Activated CD4-positive, alpha-beta T cell treated with anti-CD3 and anti-CD28 coated beads, Interleukin-2, amount 10 ng/mL, durations not matched to agents 24 days and 14 days (primary cell): ENCODE data around the gene MVP. TPM values are rescaled to one million over a fixed set of nuclear protein-coding genes. Genes with fewer than 3 reads are reported as not detected.
"Not testable (repeated sequence)": the region's sequence is repeated elsewhere in the genome, so short reads cannot be mapped to it uniquely, and the experiment has no call there.

Experiments used
- DNase-seq: peaks from one replicate; pipeline ENCODE4 v3.0.0; 2022
- H3K27ac Mint-ChIP-seq: one replicate; pipeline ENCODE4 v1.8.0; 2022; ENCODE audit warnings: mild to moderate bottlenecking, mixed read lengths
- H3K27me3 Mint-ChIP-seq: one replicate; pipeline ENCODE4 v1.8.0; 2022; ENCODE audit warnings: mixed read lengths
- H3K36me3 Mint-ChIP-seq: one replicate; pipeline ENCODE4 v1.8.0; 2022; ENCODE audit warnings: low read depth, mild to moderate bottlenecking, mixed read lengths
- H3K4me1 Mint-ChIP-seq: one replicate; pipeline ENCODE4 v1.8.0; 2021; ENCODE audit warnings: mixed read lengths
- H3K4me3 Mint-ChIP-seq: one replicate; pipeline ENCODE4 v1.8.0; 2022; ENCODE audit warnings: mild to moderate bottlenecking, moderate library complexity, mixed read lengths
- H3K9me3 Mint-ChIP-seq: one replicate; pipeline ENCODE4 v1.8.0; 2021; ENCODE audit warnings: mixed read lengths
- intact Hi-C: fragments of 100-400 bp; cut with micrococcal nuclease; formaldehyde crosslinking; loops from one replicate; pipeline ENCODE4 v1.15.1; 2023
- total RNA-seq: library from RNA; stranded (reverse); gene quantifications from 2 replicates; pipeline ENCODE4 v1.2.3, GENCODE V29; 2022

Gene MVP
- total RNA-seq, 1 donor from 2014 or later = 122 TPM

DNA sequence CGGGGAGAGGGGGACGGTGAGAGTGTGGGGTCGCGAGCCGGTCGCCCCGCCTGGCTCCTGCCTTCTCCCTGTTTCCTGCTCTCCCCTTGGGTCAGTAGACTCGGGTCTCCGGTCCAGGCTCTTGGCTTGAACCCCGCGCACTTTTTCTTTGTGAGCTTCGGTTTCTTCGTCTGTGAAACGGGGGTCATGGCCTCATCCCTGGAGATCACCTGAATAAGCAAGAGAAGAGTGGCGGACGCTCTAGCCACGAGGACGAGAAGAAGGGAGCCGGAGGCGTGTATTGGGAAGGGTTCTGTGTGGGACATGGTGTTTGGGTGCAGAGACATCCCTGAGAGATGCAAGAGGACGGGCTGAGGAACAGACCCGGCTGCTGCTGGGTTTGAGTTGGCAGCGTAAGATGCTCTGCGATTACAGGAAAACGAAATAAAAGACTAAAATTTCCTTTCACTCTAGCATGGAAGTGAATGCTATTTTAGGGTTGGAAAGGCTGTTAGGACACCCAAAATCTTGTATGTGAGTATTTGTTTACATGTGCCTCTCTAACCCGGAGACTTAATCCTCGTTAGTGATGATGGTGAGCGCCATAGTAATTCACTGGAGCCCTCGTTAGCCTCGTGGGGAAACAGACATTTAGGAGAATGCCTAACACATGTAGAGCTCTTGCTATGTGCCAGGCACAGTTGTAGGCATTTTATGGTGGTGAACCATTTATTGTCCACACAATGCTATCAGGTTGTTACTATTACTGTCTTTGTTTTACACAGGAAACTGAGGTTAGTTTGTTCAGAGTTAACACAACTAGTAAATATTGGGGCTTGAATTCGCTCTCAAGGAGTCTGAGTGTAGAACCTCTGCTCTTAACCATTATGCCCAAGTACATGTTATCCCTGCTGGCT, 29.1 kb upstream of the MVP start:
- no peaks in the 10 kb centered on the region for H3K27me3 Mint-ChIP-seq
- intact Hi-C loops = loop anchor here (1.0 to 2.0 kb wide), 5 partner anchors 14 to 90 kb away; partner anchors contain the start of genes MVP and PAGR1
- peak overlapping the region; percentile 99 for H3K4me3 Mint-ChIP-seq
- DNase-seq = peak; percentile 74
- H3K27ac Mint-ChIP-seq = peak overlapping the region; percentile 95
- peaks cover 28% of the 10 kb centered on the region for H3K36me3 Mint-ChIP-seq
- peaks cover 37% of the 10 kb centered on the region for H3K4me1 Mint-ChIP-seq
- no peaks in the 10 kb centered on the region for H3K9me3 Mint-ChIP-seq

DNA sequence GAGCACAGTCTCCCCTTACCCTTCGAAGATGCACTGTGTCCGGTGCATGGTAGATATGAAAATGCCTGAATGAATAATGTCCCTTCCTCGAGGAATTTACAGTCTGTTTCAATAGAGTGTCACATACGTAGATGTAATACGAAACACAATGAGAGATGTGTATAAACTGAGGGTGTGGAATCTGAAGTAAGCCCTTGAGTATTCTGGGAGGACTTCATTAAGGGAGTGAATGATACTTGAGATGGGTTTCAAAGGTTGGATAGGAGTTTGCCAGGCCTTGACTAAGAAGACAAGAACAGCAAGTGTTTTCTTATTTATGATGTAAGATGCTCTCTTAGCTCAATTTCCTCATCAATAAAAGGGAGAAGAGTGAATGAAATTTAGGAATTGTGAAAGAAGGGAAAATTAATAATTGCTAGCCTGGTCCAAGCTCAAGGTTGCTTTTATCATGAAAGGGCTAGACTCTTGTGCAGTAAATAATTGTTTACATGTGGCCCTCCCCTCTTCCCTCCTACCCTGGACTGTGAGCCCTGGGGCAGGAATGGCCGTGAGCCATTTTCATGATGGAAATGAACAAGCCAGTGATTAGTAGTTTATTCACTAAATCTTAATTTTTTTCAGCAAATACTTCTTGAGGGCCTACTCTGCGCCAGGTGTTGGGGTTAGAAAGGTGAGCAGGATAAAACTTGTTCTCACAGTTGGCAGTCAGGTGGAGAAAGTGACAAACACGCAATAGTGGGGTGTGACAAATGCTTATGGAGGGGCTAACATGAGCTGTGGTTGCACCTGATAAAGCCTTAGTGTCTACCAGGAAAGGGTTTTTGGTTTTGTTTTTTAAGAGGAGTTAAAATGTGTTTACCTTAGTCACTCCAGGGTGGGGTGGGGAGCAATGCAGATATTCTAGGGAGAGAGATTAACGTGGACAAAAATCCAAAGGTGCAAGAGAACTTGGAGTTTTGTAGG, 28.1 kb upstream of the MVP start:
- no peak for DNase-seq
- Mint-ChIP-seq H3K36me3 (peaks cover 33% of the 10 kb centered on the region), H3K9me3 (no peaks in the 10 kb centered on the region), H3K4me1 (peaks cover 37% of the 10 kb centered on the region), H3K27me3 (no peaks in the 10 kb centered on the region), H3K27ac (peak overlapping the region; percentile 95), H3K4me3 (peak overlapping the region; percentile 99)
- intact Hi-C loops = loop anchor here (2.0 kb wide), 2 partner anchors 53 to 91 kb away; no protein-coding TSS in a partner anchor

GRCh38 chr16:29793153-29793552, 27.1 kb upstream of the MVP start:
- Mint-ChIP-seq H3K36me3 (peaks cover 42% of the 10 kb centered on the region), H3K4me3 (peak overlapping the region; percentile 99), H3K4me1 (peaks cover 37% of the 10 kb centered on the region), H3K27ac (peak overlapping the region; percentile 63)
- DNase-seq, H3K27me3 Mint-ChIP-seq, H3K9me3 Mint-ChIP-seq, intact Hi-C loops: not testable (repeated sequence)

- Mint-ChIP-seq H3K27me3 (no peaks in the 10 kb centered on the region), H3K4me3 (no peak overlapping the region), H3K36me3 (peaks cover 50% of the 10 kb centered on the region), H3K4me1 (peaks cover 34% of the 10 kb centered on the region), H3K9me3 (no peaks in the 10 kb centered on the region), H3K27ac (no peak overlapping the region)
- no peak for DNase-seq
- intact Hi-C loops = no loop called here
These were observed 26.0 kb upstream of the MVP start for GRCh38 chr16:29794231-29794710.

DNA sequence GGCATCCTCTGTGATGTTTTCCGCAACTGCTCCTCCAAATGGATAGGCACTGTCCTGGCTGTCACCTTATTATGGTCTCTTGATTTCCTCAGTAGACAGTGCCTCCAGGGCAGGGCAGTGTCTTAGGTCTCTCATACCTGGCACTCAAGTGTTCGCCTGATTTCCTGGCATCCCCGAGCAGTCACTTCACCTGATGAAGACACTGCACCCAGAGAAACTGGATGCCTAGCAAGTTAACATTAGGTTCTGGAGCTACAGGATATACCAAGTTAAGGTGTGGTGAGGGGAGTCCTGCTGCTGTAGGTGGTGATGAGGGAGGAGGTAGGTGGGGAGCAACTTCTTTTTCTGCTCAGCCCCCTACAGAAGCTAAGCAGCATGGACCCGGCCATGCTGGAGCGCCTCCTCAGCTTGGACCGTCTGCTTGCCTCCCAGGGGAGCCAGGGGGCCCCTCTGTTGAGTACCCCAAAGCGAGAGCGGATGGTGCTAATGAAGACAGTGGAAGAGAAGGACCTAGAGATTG, 17.8 kb upstream of the MVP start:
- Mint-ChIP-seq H3K27me3 (no peaks in the 10 kb centered on the region), H3K4me3 (no peak overlapping the region), H3K9me3 (no peaks in the 10 kb centered on the region), H3K4me1 (peaks cover 18% of the 10 kb centered on the region), H3K36me3 (peaks cover 58% of the 10 kb centered on the region), H3K27ac (no peak overlapping the region)
- intact Hi-C loops = loop anchor here (10.0 kb wide), 1 partner anchor 122 kb away; the partner anchor contains the start of gene KCTD13
- DNase-seq = no peak

DNA sequence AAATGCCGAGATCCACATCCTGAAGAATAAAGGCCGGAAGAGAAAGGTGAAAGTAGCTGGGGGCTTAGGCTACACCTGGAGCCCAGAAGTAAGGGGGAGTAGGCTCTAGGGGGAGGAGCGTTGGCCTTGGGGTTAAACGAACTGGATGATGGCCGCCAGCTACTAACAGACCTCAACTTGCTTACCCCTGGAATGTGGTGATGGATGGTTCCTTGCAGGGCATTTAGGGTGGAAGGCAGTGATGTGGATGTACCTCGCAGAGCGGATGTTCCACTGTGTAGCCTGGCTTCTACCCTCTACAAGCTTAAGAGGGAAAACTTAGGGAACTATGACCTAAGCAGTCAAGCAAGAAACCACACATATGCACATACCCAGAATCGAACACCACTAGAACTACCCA, 16.2 kb upstream of the MVP start:
- Mint-ChIP-seq H3K9me3 (no peaks in the 10 kb centered on the region), H3K4me3 (peak overlapping the region; percentile 96), H3K27me3 (no peaks in the 10 kb centered on the region), H3K4me1 (peaks cover 31% of the 10 kb centered on the region), H3K36me3 (peaks cover 59% of the 10 kb centered on the region), H3K27ac (peak overlapping the region; percentile 99)
- intact Hi-C loops = loop anchor here (10.0 kb wide), 1 partner anchor 121 kb away; the partner anchor contains the start of gene KCTD13
- no peak for DNase-seq

- peak; percentile 68 for DNase-seq
- peak overlapping the region; percentile 96 for H3K4me3 Mint-ChIP-seq
These were observed 15.6 kb upstream of the MVP start for GRCh38 chr16:29804455-29805231.

DNA sequence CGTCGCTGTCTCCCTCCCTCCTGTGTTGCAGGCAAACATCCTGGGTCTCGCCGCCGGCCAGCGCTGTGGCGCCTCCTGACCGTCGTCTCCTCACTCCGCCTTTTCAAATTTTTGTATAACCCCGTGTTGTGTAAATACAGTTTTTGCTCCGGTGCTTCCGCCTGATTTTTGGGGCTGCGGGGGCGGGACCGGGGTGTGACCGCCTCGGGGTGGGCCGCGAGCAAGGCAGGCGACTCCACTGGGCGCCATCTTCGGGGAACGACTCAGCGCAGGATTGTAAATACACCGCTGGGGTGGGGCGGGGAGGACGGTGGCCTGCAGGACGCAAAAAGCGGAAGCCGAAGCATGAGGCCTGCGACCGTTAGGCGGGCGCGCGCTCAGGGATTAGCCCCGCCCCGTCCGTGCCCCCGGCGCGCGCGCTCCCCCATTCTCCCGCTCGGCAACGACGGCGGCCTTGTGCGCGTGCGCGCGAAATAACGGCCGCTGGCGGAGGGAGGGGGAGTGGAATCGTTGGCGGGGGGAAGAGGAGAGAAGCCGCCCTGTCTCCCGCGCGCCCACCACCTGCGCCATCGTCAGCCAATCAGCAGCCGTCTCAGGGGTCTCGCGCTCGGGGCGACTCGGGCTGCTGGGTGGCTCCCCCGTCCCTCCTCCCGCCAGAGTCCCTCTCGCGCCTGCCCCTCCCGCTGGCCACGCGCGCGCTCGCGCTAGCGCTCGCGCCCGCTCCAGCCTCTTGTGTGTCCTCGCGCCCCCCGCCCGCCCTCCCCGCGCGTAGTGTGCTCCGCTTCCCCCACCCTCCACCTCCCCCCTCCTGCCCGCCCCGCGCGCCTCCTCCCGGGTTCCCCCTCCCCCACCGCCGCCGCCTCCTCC, 14.8 kb upstream of the MVP start:
- intact Hi-C loops = loop anchor here (1.0 to 10.0 kb wide), 5 partner anchors 15 to 191 kb away; partner anchors contain the start of genes INO80E, KCTD13 and KIF22
- no peaks in the 10 kb centered on the region for H3K27me3 Mint-ChIP-seq
- no peaks in the 10 kb centered on the region for H3K9me3 Mint-ChIP-seq
- peak overlapping the region; percentile 99 for H3K27ac Mint-ChIP-seq
- H3K4me1 Mint-ChIP-seq = peaks cover 41% of the 10 kb centered on the region
- peak; percentile 99 for DNase-seq
- peak overlapping the region; percentile 96 for H3K4me3 Mint-ChIP-seq
- peaks cover 63% of the 10 kb centered on the region for H3K36me3 Mint-ChIP-seq

More at GRCh38 chr16:29804455-29805231, 15.6 kb upstream of the MVP start:
- intact Hi-C loops = loop anchor here (1.0 to 10.0 kb wide), 3 partner anchors 14 to 120 kb away; partner anchors contain the start of genes KCTD13 and KIF22
- Mint-ChIP-seq H3K4me1 (peaks cover 33% of the 10 kb centered on the region), H3K27me3 (no peaks in the 10 kb centered on the region), H3K27ac (peak overlapping the region; percentile 99), H3K9me3 (no peaks in the 10 kb centered on the region), H3K36me3 (peaks cover 58% of the 10 kb centered on the region)

DNA sequence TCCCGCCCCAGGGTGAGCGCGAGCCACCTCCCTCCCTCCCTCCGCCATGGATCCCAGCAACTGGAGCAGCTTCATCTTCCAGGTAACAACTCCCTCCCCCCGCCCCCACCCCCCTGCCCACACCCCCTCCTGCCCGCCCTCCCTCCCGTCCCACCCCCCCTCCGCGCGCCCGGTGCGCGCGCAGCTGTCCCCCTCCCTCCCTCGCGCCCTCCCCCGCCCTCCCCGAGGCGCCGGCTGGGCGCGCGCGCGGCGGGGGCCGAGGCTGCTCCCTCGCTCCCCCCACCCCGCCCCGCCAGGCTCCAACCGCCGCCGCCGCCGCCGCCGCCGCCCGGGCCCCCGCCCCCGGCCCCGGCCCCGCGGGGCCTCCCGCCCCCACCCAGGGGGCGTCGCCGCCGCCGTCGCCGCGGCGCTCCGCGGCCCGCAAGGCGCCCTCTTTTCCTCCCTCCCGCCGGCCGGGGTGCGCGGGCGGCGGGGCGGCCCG, 14.1 kb upstream of the MVP start, which contains the start of gene MAZ:
Gene MAZ, plus strand, starts transcription at position 431 of the 481 bp plus-strand sequence. CDS start 173 bp downstream, outside the sequence.
- H3K4me3 Mint-ChIP-seq = peak within 1 kb of the TSS; percentile 96
- H3K27ac Mint-ChIP-seq = peak within 1 kb of the TSS; percentile 99
- peaks cover 48% of the 10 kb centered on the region for H3K4me1 Mint-ChIP-seq
- intact Hi-C loops = loop anchor here (2.0 to 10.0 kb wide), 4 partner anchors 43 to 191 kb away; partner anchors contain the start of genes INO80E and KCTD13
- DNase-seq = peak; percentile 90
- H3K27me3 Mint-ChIP-seq = no peaks in the 10 kb centered on the region
- no peaks in the 10 kb centered on the region for H3K9me3 Mint-ChIP-seq
- H3K36me3 Mint-ChIP-seq = peaks cover 64% of the 10 kb centered on the region

- Mint-ChIP-seq H3K36me3 (peaks cover 58% of the 10 kb centered on the region), H3K9me3 (no peaks in the 10 kb centered on the region), H3K4me1 (peaks cover 53% of the 10 kb centered on the region), H3K27me3 (no peaks in the 10 kb centered on the region), H3K27ac (peak overlapping the region; percentile 96), H3K4me3 (peak overlapping the region; percentile 89)
- intact Hi-C loops = loop anchor here (2.0 to 10.0 kb wide), 4 partner anchors 42 to 190 kb away; partner anchors contain the start of genes INO80E and KCTD13
- DNase-seq = peak; percentile 86
These were observed 13.4 kb upstream of the MVP start for GRCh38 chr16:29806641-29807425.
